Measurements from ENCODE around the gene ANKRD37. TPM values are rescaled to one million over a fixed set of nuclear protein-coding genes. Genes with fewer than 3 reads are reported as not detected.

Gene ANKRD37
- polyA plus RNA-seq, 1 experiment = 13.2 TPM

GRCh38 chr4:185384061-185384460, 12.6 kb upstream of the ANKRD37 start:
- TF ChIP-seq CTCF (IDR thresholded peaks at IDR 0.05; ENCODE audit: insufficient read depth, low read depth, low read length) = no peak
- H3K4me3 ChIP-seq (ENCODE audit: low read depth, low read length) = no peak overlapping the region
- POLR2A ChIA-PET = no interaction called here
- H3K36me3 ChIP-seq (ENCODE audit: control insufficient read depth, insufficient read depth, low read length) = no peaks in the 10 kb centered on the region
- H3K27me3 ChIP-seq (ENCODE audit: control insufficient read depth, insufficient read depth, low read length) = no peaks in the 10 kb centered on the region
- CTCF ChIA-PET = interaction anchor here (1.2 to 1.3 kb wide), 2 partner anchors 12 to 22 kb away, joined by 3 read pairs; partner anchors contain the start of gene ANKRD37
- no peak for DNase-seq (ENCODE audit: low read depth)

- ChIA-PET CTCF (interaction anchor here (1.1 to 1.4 kb wide), 4 partner anchors 11 to 202 kb away, joined by 3 read pairs; partner anchors contain the start of gene ANKRD37), POLR2A (no interaction called here)
- Histone ChIP-seq H3K4me3 (ENCODE audit: low read depth, low read length) (no peak overlapping the region), H3K36me3 (ENCODE audit: control insufficient read depth, insufficient read depth, low read length) (no peaks in the 10 kb centered on the region), H3K27me3 (ENCODE audit: control insufficient read depth, insufficient read depth, low read length) (no peaks in the 10 kb centered on the region)
- TF ChIP-seq CTCF (IDR thresholded peaks at IDR 0.05; ENCODE audit: insufficient read depth, low read depth, low read length) = no peak
- no peak for DNase-seq (ENCODE audit: low read depth)
Measured at GRCh38 chr4:185384930-185385331, 11.7 kb upstream of the ANKRD37 start.

GRCh38 chr4:185387957-185388356, 8.7 kb upstream of the ANKRD37 start:
- no peak overlapping the region for H3K4me3 ChIP-seq (ENCODE audit: low read depth, low read length)
- DNase-seq (ENCODE audit: low read depth) = no peak
- H3K36me3 ChIP-seq (ENCODE audit: control insufficient read depth, insufficient read depth, low read length) = no peaks in the 10 kb centered on the region
- no peaks in the 10 kb centered on the region for H3K27me3 ChIP-seq (ENCODE audit: control insufficient read depth, insufficient read depth, low read length)
- POLR2A ChIA-PET = no interaction called here
- TF ChIP-seq CTCF (IDR thresholded peaks at IDR 0.05; ENCODE audit: insufficient read depth, low read depth, low read length) = no peak
- CTCF ChIA-PET = no interaction called here

GRCh38 chr4:185390941-185391340, 5.7 kb upstream of the ANKRD37 start:
- Histone ChIP-seq H3K4me3 (ENCODE audit: low read depth, low read length) (no peak overlapping the region), H3K36me3 (ENCODE audit: control insufficient read depth, insufficient read depth, low read length) (no peaks in the 10 kb centered on the region), H3K27me3 (ENCODE audit: control insufficient read depth, insufficient read depth, low read length) (no peaks in the 10 kb centered on the region)
- ChIA-PET CTCF (no interaction called here), POLR2A (no interaction called here)
- no peak for TF ChIP-seq CTCF (IDR thresholded peaks at IDR 0.05; ENCODE audit: insufficient read depth, low read depth, low read length)
- DNase-seq (ENCODE audit: low read depth) = no peak

- CTCF ChIA-PET = no interaction called here
- POLR2A ChIA-PET = no interaction called here
- Histone ChIP-seq H3K36me3 (ENCODE audit: control insufficient read depth, insufficient read depth, low read length) (no peaks in the 10 kb centered on the region), H3K27me3 (ENCODE audit: control insufficient read depth, insufficient read depth, low read length) (no peaks in the 10 kb centered on the region), H3K4me3 (ENCODE audit: low read depth, low read length) (no peak overlapping the region)
- no peak for TF ChIP-seq CTCF (IDR thresholded peaks at IDR 0.05; ENCODE audit: insufficient read depth, low read depth, low read length)
- DNase-seq (ENCODE audit: low read depth) = no peak
Measured at GRCh38 chr4:185392156-185392555, 4.5 kb upstream of the ANKRD37 start.
